Hepatocyte (in vitro differentiated cells): Measurements from ENCODE around the gene PALLD. TPM values are rescaled to one million over a fixed set of nuclear protein-coding genes. Genes with fewer than 3 reads are reported as not detected.

Experiments used
- DNase-seq: peaks from one replicate; pipeline ENCODE4 v3.0.0-alpha.2; 2016; ENCODE audit warnings: low spot score
- H2AFZ ChIP-seq: fragments of 200-600 bp; sonication (generic); 2 replicates; pipeline ENCODE4 v1.6.0; 2016; ENCODE audit warnings: antibody characterized with exemption, mild to moderate bottlenecking
- H3K27ac ChIP-seq: fragments of 200-600 bp; sonication (generic); 2 replicates; pipeline ENCODE4 v1.5.1; 2016; ENCODE audit warnings: mild to moderate bottlenecking
- H3K27me3 ChIP-seq: fragments of 200-600 bp; sonication (generic); 2 replicates; pipeline ENCODE4 v1.6.1; 2016
- H3K36me3 ChIP-seq: fragments of 200-600 bp; sonication (generic); replicated peaks from 2 replicates; pipeline ENCODE4 v1.5.1; 2016; ENCODE audit warnings: low read depth; ENCODE audit not compliant: insufficient read depth
- H3K4me1 ChIP-seq: fragments of 200-600 bp; sonication (generic); 2 replicates; pipeline ENCODE4 v1.5.1; 2016; ENCODE audit warnings: mild to moderate bottlenecking, moderate library complexity; ENCODE audit not compliant: insufficient read depth
- H3K4me2 ChIP-seq: fragments of 200-600 bp; sonication (generic); 2 replicates; pipeline ENCODE4 v1.6.0; 2016
- H3K4me3 ChIP-seq: fragments of 200-600 bp; sonication (generic); 2 replicates; pipeline ENCODE4 v1.5.1; 2016; ENCODE audit warnings: mild to moderate bottlenecking
- H3K79me2 ChIP-seq: fragments of 200-600 bp; sonication (generic); 2 replicates; pipeline ENCODE4 v1.6.0; 2017; ENCODE audit warnings: mild to moderate bottlenecking
- H3K9me2 ChIP-seq: fragments of 200-600 bp; sonication (generic); replicated peaks from 2 replicates; pipeline ENCODE4 v1.6.0; 2017; ENCODE audit warnings: mild to moderate bottlenecking; ENCODE audit not compliant: insufficient read depth
- H3K9me3 ChIP-seq: fragments of 200-600 bp; sonication (generic); 2 replicates; pipeline ENCODE4 v1.5.1; 2016; ENCODE audit warnings: low read depth, mild to moderate bottlenecking
- H4K20me1 ChIP-seq: fragments of 200-600 bp; sonication (generic); 2 replicates; pipeline ENCODE4 v1.6.0; 2016; ENCODE audit warnings: mild to moderate bottlenecking; ENCODE audit not compliant: insufficient read depth, poor library complexity, severe bottlenecking
- CTCF ChIP-seq: fragments of 200-600 bp; sonication (generic); IDR thresholded peaks from 2 replicates; pipeline ENCODE4 v1.5.1; 2016; ENCODE audit warnings: antibody characterized with exemption, mild to moderate bottlenecking; ENCODE audit not compliant: poor library complexity
- EZH2 ChIP-seq: fragments of 200-600 bp; sonication (generic); IDR thresholded peaks from 2 replicates; pipeline ENCODE4 v1.6.1; 2016; ENCODE audit warnings: antibody characterized with exemption, mild to moderate bottlenecking, borderline replicate concordance
- EZH2phosphoT487 ChIP-seq: fragments of 200-600 bp; sonication (generic); IDR thresholded peaks from one replicate; pipeline ENCODE4 v1.6.1; 2018; ENCODE audit warnings: antibody characterized with exemption, mild to moderate bottlenecking, low read depth, moderate library complexity; ENCODE audit not compliant: unreplicated experiment, severe bottlenecking
- WGBS: methylation state at CpG from one replicate; pipeline ENCODE4 v1.1.6; 2016; ENCODE audit warnings: low lambda C conversion rate; ENCODE audit errors: missing lambda C conversion rate; 5-methylcytosine and 5-hydroxymethylcytosine counted together
- polyA plus RNA-seq: library from polyadenylated mRNA; unstranded; fragments of >200 nt; fragmentation: Nextera tagmentation; extraction: Ambion mirVana; gene quantifications from 2 replicates; pipeline ENCODE4 v1.2.1, GENCODE V29; 2016
- total RNA-seq: library from RNA; depleted of rRNA; stranded (reverse); fragments of >200 nt; gene quantifications from 2 replicates; pipeline ENCODE4 v1.2.3, GENCODE V29; 2014

PALLD gene
- total and polyA plus RNA-seq, 2 experiments from 2014 or later, result 82.7 to 85.2 TPM

GRCh38 chr4:168879188-168879587 lies 382.3 kb downstream of the PALLD start:
- H3K36me3 ChIP-seq, result no peaks in the 10 kb centered on the region
- no peak overlapping the region for H3K4me3 ChIP-seq
- H3K4me1 ChIP-seq, result peaks cover 14% of the 10 kb centered on the region
- H3K9me2 ChIP-seq, result no peaks in the 10 kb centered on the region
- peak overlapping the region; percentile 30 for H3K27ac ChIP-seq
- H3K27me3 ChIP-seq, result no peaks in the 10 kb centered on the region
- H3K79me2 ChIP-seq, result peaks cover 34% of the 10 kb centered on the region
- H3K4me2 ChIP-seq, result no peak overlapping the region
- H4K20me1 ChIP-seq, result no peaks in the 10 kb centered on the region
- no peak overlapping the region for H2AFZ ChIP-seq
- no peaks in the 10 kb centered on the region for H3K9me3 ChIP-seq
- no peak for DNase-seq
- TF ChIP-seq CTCF (no peak), EZH2 (no peak), EZH2phosphoT487 (no peak)

DNA sequence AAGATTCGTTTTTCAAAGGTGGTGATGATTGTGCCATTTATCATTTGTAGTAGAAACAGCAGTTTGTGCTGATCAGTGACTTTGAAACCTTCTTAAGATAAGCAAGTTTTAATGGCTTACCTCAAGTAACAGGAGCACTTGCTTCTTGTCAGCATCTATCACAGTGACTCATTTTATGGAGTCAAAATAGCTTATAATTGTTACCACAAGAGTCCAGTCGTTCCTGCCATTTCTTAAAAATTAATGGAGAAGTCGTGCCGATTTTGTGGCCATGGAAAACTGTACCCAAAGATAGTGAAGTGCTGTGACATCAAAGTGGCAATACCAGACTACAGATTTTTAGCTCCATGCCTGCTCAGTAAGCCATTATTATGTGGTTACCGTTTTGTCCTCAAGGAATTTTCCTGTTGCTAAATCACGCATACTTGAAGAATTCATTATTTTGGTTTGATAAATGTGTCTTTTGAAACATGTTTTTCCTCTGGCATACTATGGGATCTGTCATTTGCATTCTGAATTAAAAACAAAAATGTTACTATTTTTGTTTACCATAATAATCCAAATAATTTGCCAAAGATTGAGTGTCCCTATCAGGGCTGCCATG lies 383.3 kb downstream of the PALLD start:
- H3K27ac ChIP-seq, result peak overlapping the region; percentile 30
- H2AFZ ChIP-seq, result no peak overlapping the region
- no peak for TF ChIP-seq CTCF
- no peak for TF ChIP-seq EZH2phosphoT487
- no peak for TF ChIP-seq EZH2
- no peaks in the 10 kb centered on the region for H4K20me1 ChIP-seq
- no peaks in the 10 kb centered on the region for H3K27me3 ChIP-seq
- H3K4me3 ChIP-seq, result no peak overlapping the region
- peaks cover 14% of the 10 kb centered on the region for H3K4me1 ChIP-seq
- no peaks in the 10 kb centered on the region for H3K9me3 ChIP-seq
- WGBS, result 38% methylated on average over 6 of the region's 6 CpGs
- no peaks in the 10 kb centered on the region for H3K36me3 ChIP-seq
- H3K9me2 ChIP-seq, result no peaks in the 10 kb centered on the region
- H3K79me2 ChIP-seq, result peaks cover 38% of the 10 kb centered on the region
- no peak for DNase-seq
- H3K4me2 ChIP-seq, result no peak overlapping the region

GRCh38 chr4:168880811-168881595 lies 384.2 kb downstream of the PALLD start:
- H3K27me3 ChIP-seq, result no peaks in the 10 kb centered on the region
- no peaks in the 10 kb centered on the region for H4K20me1 ChIP-seq
- H3K9me2 ChIP-seq, result no peaks in the 10 kb centered on the region
- H3K4me2 ChIP-seq, result no peak overlapping the region
- peaks cover 14% of the 10 kb centered on the region for H3K4me1 ChIP-seq
- H3K4me3 ChIP-seq, result no peak overlapping the region
- peak overlapping the region; percentile 31 for H3K27ac ChIP-seq
- H2AFZ ChIP-seq, result no peak overlapping the region
- no peaks in the 10 kb centered on the region for H3K9me3 ChIP-seq
- TF ChIP-seq CTCF (no peak), EZH2phosphoT487 (no peak), EZH2 (no peak)
- H3K36me3 ChIP-seq, result no peaks in the 10 kb centered on the region
- peaks cover 35% of the 10 kb centered on the region for H3K79me2 ChIP-seq
- no peak for DNase-seq
- WGBS, result 48% methylated on average over 8 of the region's 8 CpGs
